ENCODE measurements around the gene UBXN4.
"Not testable (repeated sequence)": the region's sequence is repeated elsewhere in the genome, so short reads cannot be mapped to it uniquely, and the experiment has no call there.

Gene UBXN4, protein sequence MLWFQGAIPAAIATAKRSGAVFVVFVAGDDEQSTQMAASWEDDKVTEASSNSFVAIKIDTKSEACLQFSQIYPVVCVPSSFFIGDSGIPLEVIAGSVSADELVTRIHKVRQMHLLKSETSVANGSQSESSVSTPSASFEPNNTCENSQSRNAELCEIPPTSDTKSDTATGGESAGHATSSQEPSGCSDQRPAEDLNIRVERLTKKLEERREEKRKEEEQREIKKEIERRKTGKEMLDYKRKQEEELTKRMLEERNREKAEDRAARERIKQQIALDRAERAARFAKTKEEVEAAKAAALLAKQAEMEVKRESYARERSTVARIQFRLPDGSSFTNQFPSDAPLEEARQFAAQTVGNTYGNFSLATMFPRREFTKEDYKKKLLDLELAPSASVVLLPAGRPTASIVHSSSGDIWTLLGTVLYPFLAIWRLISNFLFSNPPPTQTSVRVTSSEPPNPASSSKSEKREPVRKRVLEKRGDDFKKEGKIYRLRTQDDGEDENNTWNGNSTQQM

DNA sequence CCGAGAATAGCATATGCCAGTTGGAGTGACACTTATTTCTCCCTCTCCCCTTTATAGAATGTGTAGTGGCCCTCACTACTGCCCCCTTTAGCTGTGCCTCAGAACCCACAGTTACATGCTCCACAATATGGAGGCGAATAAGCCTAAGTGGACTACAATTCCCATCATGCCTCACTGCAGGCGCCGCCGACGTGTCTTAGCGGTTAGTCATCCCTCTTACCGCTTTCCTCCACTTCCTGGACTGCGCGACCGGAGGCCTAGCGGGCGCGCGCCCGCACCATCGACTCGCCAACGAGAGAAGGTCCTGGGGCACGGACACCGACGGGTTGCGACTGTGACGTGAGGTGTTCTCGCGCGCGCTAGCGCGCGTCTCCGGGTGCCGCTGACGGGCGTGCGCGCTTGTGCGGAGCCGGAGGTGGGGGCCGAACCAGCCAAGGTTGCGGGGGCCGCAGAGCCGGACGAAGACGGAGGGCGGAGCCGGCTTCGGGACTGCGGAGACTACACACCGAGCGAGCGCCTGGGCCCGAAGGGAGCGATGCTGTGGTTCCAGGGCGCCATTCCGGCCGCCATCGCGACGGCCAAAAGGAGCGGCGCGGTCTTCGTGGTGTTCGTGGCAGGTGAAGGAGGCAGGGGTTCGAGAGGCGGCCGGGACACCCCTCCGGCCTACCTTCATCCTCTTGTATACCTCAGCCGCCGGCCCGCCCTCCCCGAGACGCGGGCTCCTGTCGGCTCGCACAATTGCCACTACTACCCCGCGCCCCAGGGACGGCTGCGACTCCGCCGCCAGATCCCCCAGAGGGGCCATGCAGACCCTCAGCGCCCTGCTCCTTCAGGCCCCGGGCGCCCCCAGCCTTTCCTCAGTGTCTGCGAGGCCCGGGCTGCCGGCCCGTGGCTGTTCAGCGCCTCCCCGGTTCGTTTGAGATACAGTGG, at the start of gene UBXN4:
UBXN4 (plus strand) TSS at position 461 of the 930 bp plus-strand sequence; CDS start at position 536, 75 bp downstream.
- peak; percentile 95 for DNase-seq

DNA sequence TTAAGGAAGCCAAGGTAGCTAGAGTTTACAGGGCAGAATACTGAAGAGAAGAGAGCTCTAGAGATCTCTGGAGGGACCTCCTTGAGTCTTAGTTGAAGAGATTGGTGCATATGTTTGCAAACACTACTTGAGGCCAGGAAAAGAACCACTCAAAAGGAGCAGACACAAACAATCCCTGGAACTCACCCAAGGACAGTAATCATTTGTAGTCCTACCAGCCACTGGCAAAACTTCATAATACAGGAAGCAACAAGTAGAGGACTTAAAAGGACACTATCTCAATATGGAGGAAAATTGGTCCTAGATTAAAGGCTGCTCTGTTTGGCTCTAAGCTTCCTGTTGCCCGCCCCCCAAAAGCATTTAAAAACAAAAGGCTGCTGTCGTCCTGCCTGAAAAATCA, 46.9 kb upstream of the UBXN4 start:
- no peak for DNase-seq

DNA sequence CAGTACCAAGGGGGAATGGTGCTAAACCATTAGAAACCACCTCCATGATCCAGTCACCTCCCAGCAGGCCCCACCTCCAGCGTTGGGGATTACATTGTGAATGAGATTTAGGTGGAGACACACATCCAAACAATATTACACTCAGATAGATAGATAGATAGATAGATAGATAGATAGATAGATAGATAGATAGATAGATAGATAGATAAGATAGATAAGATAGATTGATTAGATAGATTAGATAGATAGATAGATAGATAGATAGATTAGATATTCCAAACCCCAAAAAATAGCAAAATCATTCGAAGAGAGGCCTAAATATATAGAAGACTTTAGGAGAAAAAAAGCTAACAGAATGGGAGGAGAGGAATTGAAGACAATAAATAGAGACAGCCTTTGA, 42.8 kb upstream of the UBXN4 start:
- no peak for DNase-seq

DNA sequence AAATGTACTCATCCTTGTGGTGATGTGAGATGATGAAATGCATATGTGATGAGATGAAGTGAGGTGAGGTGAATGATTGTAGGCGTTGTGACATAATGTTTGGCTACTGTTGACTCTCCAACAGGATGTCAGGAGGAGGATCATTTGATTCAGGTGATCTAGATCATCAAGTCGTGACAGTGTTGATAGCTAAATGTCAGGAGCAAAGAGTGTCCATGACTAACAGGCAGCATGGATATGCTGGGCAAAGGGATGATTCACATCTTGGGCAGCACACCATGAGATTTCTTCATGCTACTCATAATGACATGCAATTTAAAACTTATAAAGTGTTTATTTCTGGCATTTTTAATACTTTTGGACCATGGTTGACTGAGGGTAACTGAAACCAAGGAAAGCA, 40.2 kb upstream of the UBXN4 start:
- DNase-seq: no peak

DNA sequence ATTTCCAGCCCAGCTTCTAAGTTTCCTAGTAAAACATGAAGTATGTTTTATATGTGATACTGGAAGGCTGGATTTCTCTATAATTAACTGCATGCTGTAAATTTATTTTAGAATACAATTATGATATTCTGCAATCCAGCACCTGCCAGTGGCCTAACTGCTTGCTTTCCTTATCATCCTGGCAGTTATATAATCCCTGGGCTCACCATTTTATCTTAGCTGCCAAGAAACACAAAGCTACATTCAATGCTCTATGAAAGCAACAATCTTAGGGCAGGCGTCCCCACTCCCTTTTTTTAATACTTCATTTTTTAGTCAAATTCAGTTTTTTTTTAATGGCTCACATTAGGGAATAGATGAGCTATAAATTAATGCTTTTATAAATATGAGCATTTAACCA, 38.4 kb upstream of the UBXN4 start:
- DNase-seq: no peak

DNA sequence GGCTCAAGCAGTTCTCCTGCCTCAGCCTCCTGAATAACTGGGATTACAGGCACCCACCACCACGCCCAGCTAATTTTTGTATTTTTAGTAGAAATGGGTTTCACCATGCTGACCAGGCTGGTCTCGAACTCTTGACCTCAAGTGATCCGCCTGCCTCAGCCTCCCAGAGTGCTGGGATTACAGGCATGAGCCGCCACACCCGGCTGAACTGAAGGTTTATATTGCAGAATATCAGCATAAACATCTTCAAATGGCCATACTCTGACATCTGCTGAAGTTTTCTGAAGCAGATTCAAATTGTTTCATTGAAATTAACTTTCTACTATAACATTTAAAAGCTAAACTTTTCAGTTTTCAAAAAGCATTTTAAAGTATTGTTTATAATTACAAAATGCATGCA, 37.6 kb upstream of the UBXN4 start:
- DNase-seq: not testable (repeated sequence)

DNA sequence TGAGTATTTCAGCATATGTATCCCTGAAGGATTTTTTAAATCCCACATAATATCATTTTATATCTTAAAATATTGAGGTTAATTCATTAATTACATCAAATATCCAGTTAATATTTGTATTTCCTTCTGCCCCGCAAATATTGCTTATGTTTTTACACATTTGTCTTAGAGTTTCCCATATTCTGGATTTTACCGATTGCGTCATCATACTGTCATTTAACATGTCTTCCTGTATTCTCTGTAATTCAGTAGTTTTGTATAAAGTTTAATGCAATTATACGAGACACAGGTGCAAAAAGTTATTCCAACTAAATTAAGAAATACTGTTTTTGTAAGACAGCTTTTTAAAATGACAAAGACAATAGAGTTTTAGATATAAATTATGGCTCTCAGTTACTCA, 33.5 kb upstream of the UBXN4 start:
- no peak for DNase-seq

DNA sequence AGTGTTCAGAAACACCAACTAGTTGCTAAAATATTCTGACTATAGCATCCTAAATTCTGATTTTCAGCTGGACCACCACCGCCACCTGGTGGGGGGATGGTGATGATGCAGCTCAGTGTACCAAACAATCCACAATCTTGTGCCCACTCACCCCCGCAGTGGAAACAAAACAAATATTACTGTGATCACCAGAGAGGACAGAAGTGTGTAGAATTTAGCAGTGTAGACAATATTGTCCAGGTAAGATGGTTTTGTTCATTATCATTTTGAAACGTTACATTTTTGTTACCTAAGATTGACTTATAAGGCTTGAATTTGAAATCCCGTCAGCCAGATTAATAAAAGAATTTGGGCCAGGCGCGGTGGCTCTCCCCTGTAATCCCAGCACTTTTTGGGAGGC, 31.7 kb upstream of the UBXN4 start:
- peak; percentile 80 for DNase-seq

DNA sequence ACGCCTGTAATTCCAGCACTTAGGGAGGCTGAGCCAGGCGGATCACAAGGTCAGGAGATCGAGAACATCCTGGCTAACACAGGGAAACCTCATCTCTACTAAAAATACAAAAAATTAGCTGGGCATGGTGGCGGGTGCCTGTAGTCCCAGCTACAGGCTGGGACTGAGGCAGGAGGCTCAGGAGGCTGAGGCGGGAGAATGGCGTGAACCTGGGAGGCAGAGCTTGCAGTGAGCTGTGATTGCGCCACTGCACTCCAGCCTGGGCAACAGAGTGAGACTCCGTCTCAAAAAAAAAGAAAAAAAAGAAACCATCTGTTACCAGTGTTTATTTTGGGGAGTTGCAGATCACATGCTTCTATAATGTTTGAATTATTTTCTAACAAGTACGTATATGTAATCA, 26.6 kb upstream of the UBXN4 start:
- DNase-seq: not testable (repeated sequence)

DNA sequence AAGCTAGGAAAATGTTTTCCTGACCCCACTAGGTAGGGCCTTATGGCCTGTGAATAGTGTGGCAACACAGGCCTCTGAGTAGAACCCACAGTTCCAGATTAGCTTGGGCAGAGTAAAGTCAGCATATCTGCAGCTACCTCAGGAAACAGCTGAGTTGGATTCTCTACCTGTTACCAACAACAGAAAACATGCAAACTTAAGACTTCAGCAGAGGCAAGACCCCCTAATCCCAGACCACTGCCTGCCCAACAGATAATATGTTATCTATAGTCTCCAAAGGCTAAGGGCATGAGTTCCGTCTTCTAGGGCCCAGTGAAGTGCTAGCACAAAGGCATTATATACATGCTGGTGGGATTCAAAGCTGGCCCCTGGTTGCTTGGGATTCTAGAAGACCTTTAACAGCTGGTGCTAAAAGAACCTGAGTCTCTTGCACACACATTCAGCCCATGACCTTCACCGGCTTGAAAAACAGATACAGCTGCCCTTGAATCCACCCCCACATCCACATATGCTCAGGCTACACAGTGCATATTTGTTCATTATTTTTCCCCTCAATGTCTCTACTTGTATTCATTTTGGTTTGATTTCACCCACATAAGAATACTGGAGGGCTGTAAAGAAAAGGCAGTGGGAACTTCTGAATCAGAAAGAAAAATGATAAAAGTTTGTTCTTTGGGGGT, 13.5 kb upstream of the UBXN4 start:
- no peak for DNase-seq

DNA sequence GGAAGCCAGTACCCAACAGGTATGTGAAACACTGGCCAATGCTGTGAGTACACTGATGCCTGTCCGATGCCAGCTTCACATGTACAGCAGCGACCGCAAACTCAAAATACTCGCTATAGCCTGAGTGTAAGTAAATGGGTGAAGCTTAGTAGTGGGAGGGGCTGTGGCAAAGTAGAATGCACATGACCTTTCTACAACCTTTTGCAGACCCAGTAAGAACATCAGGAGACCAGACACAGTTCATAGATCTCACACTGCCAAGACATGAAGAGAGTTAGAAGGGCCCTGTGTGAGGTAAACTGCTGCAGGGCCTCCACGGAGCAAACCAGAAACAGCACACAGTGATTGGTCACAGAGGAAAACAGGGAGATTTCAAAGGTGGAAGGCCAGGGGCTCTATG, 9.1 kb upstream of the UBXN4 start:
- DNase-seq: no peak

DNA sequence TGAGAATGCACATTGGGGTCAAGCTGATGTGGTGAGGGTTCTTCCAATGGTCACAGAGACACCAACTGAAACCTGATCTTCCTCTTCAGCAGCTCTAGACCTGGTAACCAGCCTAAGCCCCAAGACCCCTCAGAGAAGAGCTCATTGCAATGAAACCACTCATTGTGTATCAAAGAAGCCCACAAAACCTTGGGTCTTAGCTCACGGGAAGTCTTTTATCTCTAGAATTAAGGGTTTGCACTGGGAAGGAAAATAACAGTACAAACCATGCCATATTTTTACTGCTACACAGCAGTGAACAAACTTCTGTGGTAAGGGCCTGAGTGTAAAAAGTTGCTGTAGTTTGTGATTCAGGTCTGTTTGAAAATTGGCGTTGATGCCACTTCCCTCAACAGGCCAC, 8.6 kb upstream of the UBXN4 start:
- no peak for DNase-seq

DNA sequence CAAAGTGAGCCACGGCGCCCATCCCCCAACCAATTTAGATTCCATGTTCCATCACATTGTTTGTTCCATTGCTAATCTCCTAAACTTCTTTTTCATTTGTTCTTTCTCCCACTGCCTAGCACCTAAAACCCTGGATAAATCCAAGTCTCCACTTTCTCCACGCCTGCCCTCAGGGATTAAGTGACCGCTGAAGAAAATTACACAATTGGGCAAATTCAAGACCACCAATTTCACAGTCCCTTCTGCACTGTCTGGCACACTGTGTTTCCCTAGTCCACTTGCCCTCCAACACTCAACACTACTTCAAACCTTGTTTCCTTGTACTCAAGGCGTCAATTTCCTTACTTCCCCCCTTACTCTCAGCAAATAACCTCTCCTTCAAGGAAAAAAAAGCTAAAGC, 5.1 kb upstream of the UBXN4 start:
- DNase-seq: no peak

DNA sequence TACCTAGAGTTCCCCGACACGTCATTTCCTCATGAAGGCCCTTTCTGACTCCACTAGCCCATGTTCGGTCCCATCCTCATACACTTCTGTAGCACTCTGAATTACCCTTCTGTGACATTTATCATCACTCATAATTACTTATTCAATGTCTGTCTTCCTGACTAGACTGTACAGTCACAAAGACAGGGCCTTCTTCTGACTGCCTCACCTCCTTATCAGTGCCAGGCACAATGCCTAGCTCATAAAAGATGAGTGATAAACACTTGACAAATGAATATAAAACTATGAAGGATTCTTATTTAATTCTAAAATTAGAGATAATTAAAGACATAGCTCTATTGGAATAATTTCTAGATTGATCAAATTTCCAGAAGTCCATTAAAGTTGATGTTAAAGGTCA, 1.4 kb upstream of the UBXN4 start:
- DNase-seq: no peak

DNA sequence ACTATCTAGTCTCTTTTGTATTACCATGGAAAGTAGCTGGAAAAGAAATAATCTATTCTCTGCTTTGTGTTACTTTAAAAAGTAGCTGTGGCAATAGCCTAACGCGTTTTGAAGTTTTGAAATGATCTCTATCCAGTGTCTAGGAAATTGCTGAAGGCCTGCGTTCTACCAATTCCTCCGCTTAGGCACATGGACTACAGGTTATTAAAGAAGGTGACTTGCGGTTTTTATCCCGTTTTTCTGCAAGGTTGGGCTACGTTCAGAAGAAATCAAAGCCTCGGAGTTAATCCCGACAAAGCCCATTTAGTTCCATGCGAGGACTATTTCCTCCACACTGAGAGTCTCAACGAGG, 636 bp upstream of the UBXN4 start:
- DNase-seq: no peak

DNA sequence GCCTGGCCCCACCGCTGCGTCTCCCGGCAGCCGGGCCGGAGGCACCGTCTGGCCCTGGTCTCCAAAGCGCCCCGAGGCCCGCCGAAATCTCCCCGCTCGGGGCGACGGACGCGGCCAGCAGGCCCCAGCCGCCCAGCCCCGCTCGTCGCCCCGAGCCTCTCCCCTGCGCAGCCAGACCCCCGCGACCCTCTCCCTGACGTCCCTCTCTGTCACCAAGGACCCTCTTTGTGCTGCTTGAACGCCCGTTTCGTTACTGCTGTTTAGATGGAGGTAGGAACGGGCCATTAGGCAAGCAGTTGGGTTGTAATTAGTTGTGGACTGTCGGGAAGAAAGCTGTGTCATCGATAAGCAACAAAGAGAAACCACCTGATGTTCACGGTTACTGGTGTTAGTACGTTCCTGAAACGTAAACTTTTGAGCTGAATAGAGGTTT, 686 bp downstream of the UBXN4 start:
- no peak for DNase-seq

DNA sequence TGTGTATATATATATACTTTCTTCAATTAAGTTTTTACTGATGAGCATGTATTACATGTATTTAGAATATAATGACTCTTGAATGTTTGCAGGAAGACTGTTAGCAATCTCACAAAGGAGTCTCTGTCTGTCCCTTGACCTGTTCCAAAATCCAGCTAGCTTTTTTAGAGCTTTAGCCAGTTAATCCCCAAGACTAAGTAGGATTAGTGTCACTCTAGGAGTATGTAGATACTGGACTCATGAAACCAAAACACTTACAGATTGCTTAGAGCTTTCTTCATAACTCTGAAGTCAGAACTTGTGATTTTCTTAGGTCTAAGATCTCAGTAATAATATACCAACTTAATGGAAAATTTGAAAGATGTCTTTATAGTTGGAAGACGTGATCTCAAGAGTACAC, 2.2 kb downstream of the UBXN4 start:
- no peak for DNase-seq

DNA sequence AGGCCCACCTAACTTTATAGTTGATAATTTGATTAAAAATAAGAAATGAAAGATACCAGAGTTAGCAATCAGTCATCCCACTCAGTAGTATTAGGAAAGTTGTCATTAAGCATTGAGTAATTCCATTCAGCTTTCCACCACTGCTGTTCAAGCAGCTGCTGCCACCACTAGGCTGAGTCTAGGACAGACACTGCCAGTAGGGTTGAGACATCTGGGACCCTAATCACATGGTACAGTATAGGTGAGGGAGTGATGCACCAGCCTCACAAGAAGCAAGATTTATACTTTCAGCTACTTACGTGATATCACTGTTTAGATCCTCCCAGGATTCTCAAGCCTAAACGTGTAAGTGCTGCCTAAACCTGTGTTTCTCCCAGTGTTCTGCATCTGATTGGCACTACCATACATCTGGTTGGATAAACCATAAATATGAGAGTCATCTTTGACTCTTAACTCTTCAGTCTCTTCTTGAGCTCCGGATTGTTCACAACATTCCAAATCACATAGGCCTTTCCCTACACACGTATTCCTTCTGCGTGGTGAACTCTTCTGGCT, 3.2 kb downstream of the UBXN4 start:
- DNase-seq: peak; percentile 14

DNA sequence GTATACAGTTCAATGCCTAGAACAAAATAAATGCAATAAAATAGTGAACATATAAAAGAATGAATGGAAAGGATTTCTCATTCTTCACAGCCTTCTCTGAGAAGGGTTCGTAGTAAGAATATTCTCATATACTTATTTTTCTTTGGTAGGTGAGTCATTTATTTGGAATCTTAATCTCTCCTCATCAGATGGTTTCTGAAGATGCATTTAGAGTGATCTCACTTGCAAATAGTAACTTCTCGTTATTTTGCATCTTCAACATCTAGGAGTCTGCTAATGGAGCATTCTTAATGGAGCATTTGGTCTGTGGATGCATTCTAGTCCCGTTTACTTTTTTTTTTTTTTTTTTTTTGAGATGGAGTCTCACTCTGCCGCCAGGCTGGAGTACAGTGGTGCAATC, 3.9 kb downstream of the UBXN4 start:
- DNase-seq: no peak

DNA sequence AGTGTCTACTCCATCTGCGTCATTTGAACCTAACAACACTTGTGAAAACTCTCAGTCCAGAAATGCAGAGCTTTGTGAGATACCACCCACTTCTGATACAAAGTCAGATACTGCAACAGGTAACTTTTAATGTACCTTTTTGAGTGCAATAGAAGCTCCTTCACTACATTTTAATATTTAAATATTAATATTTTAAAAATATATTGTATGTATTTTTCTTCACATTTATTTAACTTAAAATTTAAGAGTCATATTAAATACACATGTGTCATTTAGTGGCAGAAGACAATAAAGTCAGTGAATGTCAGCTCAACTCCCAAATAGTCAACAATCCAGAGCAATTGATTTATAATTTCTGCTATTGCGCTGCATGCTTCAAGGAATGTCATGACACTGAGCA, 13.9 kb downstream of the UBXN4 start:
- DNase-seq: no peak

DNA sequence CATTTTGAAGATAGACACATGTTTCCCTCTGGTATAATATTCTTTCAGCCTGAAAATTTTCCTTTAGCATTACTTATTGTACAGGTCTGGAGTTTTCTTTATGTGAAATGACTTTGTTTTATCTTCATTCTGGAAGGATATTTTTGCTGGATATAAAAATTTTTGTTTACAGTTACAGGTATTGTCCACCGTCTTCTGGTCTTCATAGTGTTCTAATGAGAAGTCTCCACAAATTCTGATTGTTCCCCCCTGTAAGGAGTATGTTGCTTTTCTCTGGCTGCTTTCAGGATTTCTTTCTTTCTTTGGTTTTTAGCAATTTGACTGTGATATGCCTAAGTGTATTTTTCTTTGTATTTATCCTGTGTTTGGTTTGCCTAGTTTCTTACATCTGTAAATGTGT, 15.0 kb downstream of the UBXN4 start:
- DNase-seq: no peak

DNA sequence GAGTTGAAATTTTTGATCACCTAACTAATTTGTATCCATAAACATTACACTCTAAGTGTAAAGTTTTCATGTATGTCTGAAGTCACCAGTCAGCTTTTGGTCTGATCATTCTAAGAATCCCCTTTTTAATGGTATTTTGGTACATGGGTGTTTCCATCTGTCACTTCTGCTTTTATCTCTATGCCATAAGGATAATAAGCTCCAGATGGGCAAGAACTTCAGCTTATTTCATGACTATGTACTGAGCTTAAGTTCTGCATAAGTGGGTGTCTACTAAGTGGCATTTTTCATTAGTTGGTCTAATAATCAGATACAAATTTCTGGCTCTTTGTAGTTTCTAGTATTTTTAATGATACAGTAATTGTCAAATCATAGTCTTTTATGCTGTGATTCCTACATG, 20.4 kb downstream of the UBXN4 start:
- no peak for DNase-seq

DNA sequence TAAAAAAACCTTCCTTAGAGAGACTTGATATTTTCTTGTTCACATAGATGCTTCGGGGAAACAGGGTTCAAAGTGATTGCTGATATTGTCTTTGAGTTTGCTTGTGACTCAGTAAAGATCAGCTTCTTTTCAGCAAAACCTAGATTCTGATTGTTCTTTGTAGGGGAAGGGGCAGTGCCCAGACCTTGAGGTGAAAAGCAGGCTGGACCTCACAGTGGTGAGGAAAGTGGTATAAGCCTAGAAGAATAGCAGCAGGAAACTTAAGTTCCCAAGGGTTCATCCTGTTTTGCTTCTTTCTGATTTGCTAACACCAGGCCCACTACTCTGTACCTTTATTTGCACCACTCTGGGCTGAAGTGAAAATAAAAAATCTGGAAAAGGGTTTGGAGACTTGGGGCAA, 20.9 kb downstream of the UBXN4 start:
- DNase-seq: no peak

Measured in CD4-positive, alpha-beta T cell treated with Interleukin-17A for 4 hours (primary cell).